ENCODE data around the gene OARD1. TPM values are rescaled to one million over a fixed set of nuclear protein-coding genes. Genes with fewer than 3 reads are reported as not detected.

OARD1 gene
- total and polyA plus RNA-seq, 2 experiments from 2014 or later: 31.2 to 46.4 TPM

GRCh38 chr6:41061196-41061726, 10.9 kb downstream of the OARD1 start:
- Histone ChIP-seq H3K27me3 (no peaks in the 10 kb centered on the region), H3K9me2 (replicated peaks; ENCODE audit: insufficient read depth) (no peaks in the 10 kb centered on the region), H3K4me2 (no peak overlapping the region), H3K4me1 (ENCODE audit: insufficient read depth) (peaks cover 47% of the 10 kb centered on the region), H3K4me3 (no peak overlapping the region), H3K27ac (peak overlapping the region; percentile 23), H4K20me1 (ENCODE audit: insufficient read depth, poor library complexity, severe bottlenecking) (no peaks in the 10 kb centered on the region), H3K9me3 (ENCODE audit: low read depth) (no peaks in the 10 kb centered on the region), H2AFZ (no peak overlapping the region), H3K36me3 (replicated peaks; ENCODE audit: insufficient read depth, low read depth) (no peaks in the 10 kb centered on the region), H3K79me2 (no peaks in the 10 kb centered on the region)
- TF ChIP-seq EZH2phosphoT487 (IDR thresholded peaks at IDR 0.05; ENCODE audit: low read depth, severe bottlenecking, unreplicated experiment) (no peak), EZH2 (IDR thresholded peaks at IDR 0.05; ENCODE audit: borderline replicate concordance) (no peak), CTCF (IDR thresholded peaks at IDR 0.05; ENCODE audit: poor library complexity) (no peak)
- WGBS (ENCODE audit: low lambda C conversion rate, missing lambda C conversion rate): 93% methylated on average over 13 of the region's 13 CpGs
- no peak for DNase-seq (ENCODE audit: low spot score)

- no peaks in the 10 kb centered on the region for H3K27me3 ChIP-seq
- TF ChIP-seq EZH2phosphoT487 (IDR thresholded peaks at IDR 0.05; ENCODE audit: low read depth, severe bottlenecking, unreplicated experiment): no peak
- TF ChIP-seq EZH2 (IDR thresholded peaks at IDR 0.05; ENCODE audit: borderline replicate concordance): no peak
- TF ChIP-seq CTCF (IDR thresholded peaks at IDR 0.05; ENCODE audit: poor library complexity): no peak
- peaks cover 52% of the 10 kb centered on the region for H3K4me1 ChIP-seq (ENCODE audit: insufficient read depth)
- H3K9me2 ChIP-seq (replicated peaks; ENCODE audit: insufficient read depth): no peaks in the 10 kb centered on the region
- H3K4me2 ChIP-seq: no peak overlapping the region
- WGBS (ENCODE audit: low lambda C conversion rate, missing lambda C conversion rate): 93% methylated on average over 1 of the region's 1 CpG
- H3K79me2 ChIP-seq: no peaks in the 10 kb centered on the region
- H2AFZ ChIP-seq: no peak overlapping the region
- H3K36me3 ChIP-seq (replicated peaks; ENCODE audit: insufficient read depth, low read depth): no peaks in the 10 kb centered on the region
- no peak overlapping the region for H3K4me3 ChIP-seq
- peak overlapping the region; percentile 95 for H3K27ac ChIP-seq
- H4K20me1 ChIP-seq (ENCODE audit: insufficient read depth, poor library complexity, severe bottlenecking): no peaks in the 10 kb centered on the region
- no peaks in the 10 kb centered on the region for H3K9me3 ChIP-seq (ENCODE audit: low read depth)
- no peak for DNase-seq (ENCODE audit: low spot score)
Observed at GRCh38 chr6:41059556-41059955, 12.6 kb downstream of the OARD1 start.

- H4K20me1 ChIP-seq (ENCODE audit: insufficient read depth, poor library complexity, severe bottlenecking): no peaks in the 10 kb centered on the region
- peak overlapping the region; percentile 95 for H3K27ac ChIP-seq
- peaks cover 52% of the 10 kb centered on the region for H3K4me1 ChIP-seq (ENCODE audit: insufficient read depth)
- no peak for DNase-seq (ENCODE audit: low spot score)
- H3K9me2 ChIP-seq (replicated peaks; ENCODE audit: insufficient read depth): no peaks in the 10 kb centered on the region
- H3K79me2 ChIP-seq: no peaks in the 10 kb centered on the region
- no peak for TF ChIP-seq EZH2phosphoT487 (IDR thresholded peaks at IDR 0.05; ENCODE audit: low read depth, severe bottlenecking, unreplicated experiment)
- TF ChIP-seq CTCF (IDR thresholded peaks at IDR 0.05; ENCODE audit: poor library complexity): no peak
- no peak for TF ChIP-seq EZH2 (IDR thresholded peaks at IDR 0.05; ENCODE audit: borderline replicate concordance)
- no peaks in the 10 kb centered on the region for H3K27me3 ChIP-seq
- H3K4me2 ChIP-seq: no peak overlapping the region
- H3K36me3 ChIP-seq (replicated peaks; ENCODE audit: insufficient read depth, low read depth): no peaks in the 10 kb centered on the region
- no peaks in the 10 kb centered on the region for H3K9me3 ChIP-seq (ENCODE audit: low read depth)
- no peak overlapping the region for H3K4me3 ChIP-seq
- no peak overlapping the region for H2AFZ ChIP-seq
- 83% methylated on average over 2 of the region's 2 CpGs for whole genome bisulfite sequencing (ENCODE audit: low lambda C conversion rate, missing lambda C conversion rate)
Observed at GRCh38 chr6:41058783-41059181, 13.4 kb downstream of the OARD1 start.
